Astrocyte (in vitro differentiated cells and primary cell): Measurements from ENCODE around the gene MT4. TPM values are rescaled to one million over a fixed set of nuclear protein-coding genes. Genes with fewer than 3 reads are reported as not detected.

ENCODE experiments used
- DNase-seq: peaks from one replicate; pipeline ENCODE4 v3.0.0-alpha.2; 2010; ENCODE audit warnings: low read depth
- FAIRE-seq: peaks from 2 replicates; lab custom pipeline; 2011; peaks lifted over from hg19 to GRCh38; lab: Jason Lieb, UNC
- H2AFZ ChIP-seq: 2 replicates; pipeline ENCODE4 v1.6.0; 2012; ENCODE audit warnings: low read depth, low read length, inconsistent platforms
- H3K27ac ChIP-seq: 2 replicates; pipeline ENCODE4 v1.5.1; 2011; ENCODE audit warnings: low read depth, low read length, inconsistent platforms
- H3K27me3 ChIP-seq: 2 replicates; pipeline ENCODE4 v1.6.0; 2011; ENCODE audit warnings: low read length, inconsistent platforms; ENCODE audit not compliant: insufficient read depth
- H3K36me3 ChIP-seq: 2 replicates; pipeline ENCODE4 v1.5.1; 2011; ENCODE audit warnings: low read length, inconsistent platforms; ENCODE audit not compliant: insufficient read depth
- H3K4me1 ChIP-seq: 2 replicates; pipeline ENCODE4 v1.5.1; 2011; ENCODE audit warnings: low read length, inconsistent platforms; ENCODE audit not compliant: insufficient read depth
- H3K4me2 ChIP-seq: 2 replicates; pipeline ENCODE4 v1.6.0; 2012; ENCODE audit warnings: low read length, inconsistent platforms
- H3K4me3 ChIP-seq: 2 replicates; pipeline ENCODE4 v1.5.1; 2011; ENCODE audit warnings: low read depth, mild to moderate bottlenecking, low read length, inconsistent platforms; ENCODE audit not compliant: insufficient read depth
- H3K79me2 ChIP-seq: 2 replicates; pipeline ENCODE4 v1.6.0; 2012; ENCODE audit warnings: mild to moderate bottlenecking, low read length, inconsistent platforms; ENCODE audit not compliant: insufficient read depth
- H3K9ac ChIP-seq: 2 replicates; pipeline ENCODE4 v1.6.0; 2012; ENCODE audit warnings: mild to moderate bottlenecking, low read length, inconsistent platforms
- H3K9me3 ChIP-seq: 2 replicates; pipeline ENCODE4 v1.5.1; 2012; ENCODE audit warnings: low read depth, mild to moderate bottlenecking, low read length, inconsistent platforms; ENCODE audit not compliant: insufficient read depth
- H4K20me1 ChIP-seq: 2 replicates; pipeline ENCODE4 v1.6.0; 2012; ENCODE audit warnings: low read length, inconsistent platforms; ENCODE audit not compliant: insufficient read depth
- H3K27ac Mint-ChIP-seq: one replicate; pipeline ENCODE4 v1.8.0; 2021; ENCODE audit warnings: mild to moderate bottlenecking, mixed read lengths; ENCODE audit not compliant: unreplicated experiment
- H3K27me3 Mint-ChIP-seq: one replicate; pipeline ENCODE4 v1.8.0; 2021; ENCODE audit warnings: low read depth, mixed read lengths; ENCODE audit not compliant: unreplicated experiment
- H3K36me3 Mint-ChIP-seq: one replicate; pipeline ENCODE4 v1.8.0; 2021; ENCODE audit warnings: low read depth, mixed read lengths; ENCODE audit not compliant: unreplicated experiment
- H3K4me1 Mint-ChIP-seq: one replicate; pipeline ENCODE4 v1.8.0; 2021; ENCODE audit warnings: low read depth, mixed read lengths; ENCODE audit not compliant: unreplicated experiment
- H3K4me3 Mint-ChIP-seq: one replicate; pipeline ENCODE4 v1.8.0; 2021; ENCODE audit warnings: mild to moderate bottlenecking, moderate library complexity, mixed read lengths; ENCODE audit not compliant: unreplicated experiment
- H3K9me3 Mint-ChIP-seq: one replicate; pipeline ENCODE4 v1.8.0; 2021; ENCODE audit warnings: mild to moderate bottlenecking, mixed read lengths; ENCODE audit not compliant: unreplicated experiment
- CTCF ChIP-seq: IDR thresholded peaks from 2 replicates; pipeline ENCODE4 v1.5.1; 2011; ENCODE audit warnings: low read depth, mild to moderate bottlenecking, inconsistent platforms, low read length, moderate library complexity; ENCODE audit not compliant: insufficient read depth
- EZH2 ChIP-seq: IDR thresholded peaks from 2 replicates; pipeline ENCODE4 v1.6.1; 2012; ENCODE audit warnings: mild to moderate bottlenecking, low read length, inconsistent platforms; ENCODE audit not compliant: insufficient read depth
- total RNA-seq: library from RNA; stranded (reverse); gene quantifications from 2 replicates; pipeline ENCODE4 v1.2.1, GENCODE V29; 2021

Gene MT4
- total RNA-seq, 1 donor from 2014 or later = not detected

- H3K4me1 Mint-ChIP-seq = peaks cover 33% of the 10 kb centered on the region
- Histone ChIP-seq H2AFZ (peak within 1 kb of the TSS; percentile 42), H3K9me3 (no peaks in the 10 kb centered on the region), H3K36me3 (no peaks in the 10 kb centered on the region), H3K4me1 (peaks cover 55% of the 10 kb centered on the region), H3K79me2 (peaks cover 19% of the 10 kb centered on the region), H4K20me1 (peaks cover 5% of the 10 kb centered on the region), H3K27me3 (no peaks in the 10 kb centered on the region), H3K4me3 (peak within 1 kb of the TSS; percentile 97), H3K27ac (peak within 1 kb of the TSS; percentile 98), H3K4me2 (peak within 1 kb of the TSS; percentile 88), H3K9ac (peak within 1 kb of the TSS; percentile 92)
- H3K4me3 Mint-ChIP-seq = peak within 1 kb of the TSS; percentile 90
- peaks cover 7% of the 10 kb centered on the region for H3K27me3 Mint-ChIP-seq
- peak within 1 kb of the TSS; percentile 95 for H3K27ac Mint-ChIP-seq
- H3K36me3 Mint-ChIP-seq = no peaks in the 10 kb centered on the region
- FAIRE-seq (no peak), DNase-seq (peak; percentile 95)
- TF ChIP-seq EZH2 (no peak), CTCF (no peak)
- peaks cover 3% of the 10 kb centered on the region for H3K9me3 Mint-ChIP-seq
Measured at GRCh38 chr16:56608043-56608875, 43.4 kb downstream of the MT4 start, which contains the start of gene MT2A. MT2A (plus strand) TSS chr16:56608584; CDS start chr16:56608656, 72 bp downstream.

- H3K4me3 ChIP-seq = peak overlapping the region; percentile 97
- no peaks in the 10 kb centered on the region for H3K27me3 ChIP-seq
- H3K4me1 ChIP-seq = peaks cover 62% of the 10 kb centered on the region
- FAIRE-seq (no peak), DNase-seq (no peak)
- H3K36me3 Mint-ChIP-seq = no peaks in the 10 kb centered on the region
- H3K9me3 Mint-ChIP-seq = peaks cover 3% of the 10 kb centered on the region
- H2AFZ ChIP-seq = no peak overlapping the region
- peaks cover 2% of the 10 kb centered on the region for H3K27me3 Mint-ChIP-seq
- peak overlapping the region; percentile 98 for H3K27ac ChIP-seq
- peak overlapping the region; percentile 92 for H3K9ac ChIP-seq
- peaks cover 33% of the 10 kb centered on the region for H3K4me1 Mint-ChIP-seq
- H3K79me2 ChIP-seq = peaks cover 20% of the 10 kb centered on the region
- TF ChIP-seq EZH2 (no peak), CTCF (no peak)
- H3K4me3 Mint-ChIP-seq = peak overlapping the region; percentile 90
- H3K4me2 ChIP-seq = peak overlapping the region; percentile 88
- no peaks in the 10 kb centered on the region for H3K9me3 ChIP-seq
- H3K27ac Mint-ChIP-seq = peak overlapping the region; percentile 95
- H4K20me1 ChIP-seq = peaks cover 5% of the 10 kb centered on the region
- H3K36me3 ChIP-seq = no peaks in the 10 kb centered on the region
Measured at GRCh38 chr16:56608876-56609462, 44.1 kb downstream of the MT4 start.
